Ovary (tissue), 9 donors: ENCODE data around the gene TUBA1C. TPM values are rescaled to one million over a fixed set of nuclear protein-coding genes. Genes with fewer than 3 reads are reported as not detected.

Experiments
- DNase-seq, 5 donors: peaks; one replicate each; pipeline ENCODE4 v3.0.0-alpha.2; 2019 to 2020
- H3K27ac ChIP-seq, 2 donors: fragments of 200-600 bp; one replicate each; pipeline versions ENCODE4 v1.5.1 to v1.8.0; 2019 to 2022
- H3K27me3 ChIP-seq: fragments of 200-600 bp; one replicate; pipeline ENCODE4 v1.8.0; 2022
- H3K36me3 ChIP-seq: fragments of 200-600 bp; sonication (generic); one replicate; pipeline ENCODE4 v1.5.1; 2019
- H3K4me1 ChIP-seq: one replicate; pipeline ENCODE4 v1.8.1; 2013; ENCODE audit warnings: mild to moderate bottlenecking, moderate library complexity; ENCODE audit not compliant: insufficient read depth
- H3K4me3 ChIP-seq: fragments of 200-600 bp; sonication (generic); one replicate; pipeline ENCODE4 v1.5.1; 2017
- H3K9me3 ChIP-seq, 2 donors: fragments of 200-600 bp in 1 of 2; sonication (generic) in 1 of 2; one replicate each; pipeline versions ENCODE4 v1.5.1 to v1.8.1; 2013 to 2019; ENCODE audit warnings: mild to moderate bottlenecking in 1 of 2, moderate library complexity in 1 of 2
- CTCF ChIP-seq, 3 donors: fragments of 450-650 bp in 2 of 3; fragments of 200-600 bp in 1 of 3; IDR thresholded peaks; one replicate each; pipeline versions ENCODE4 v1.5.1 to v1.8.0; 2016 to 2022; ENCODE audit warnings: antibody characterized with exemption in 3 of 3, mild to moderate bottlenecking in 1 of 3
- EP300 ChIP-seq: sonication (generic); formaldehyde crosslinking; IDR thresholded peaks from one replicate; pipeline ENCODE4 v1.6.1; 2017; ENCODE audit warnings: antibody characterized with exemption
- POLR2A ChIP-seq: fragments of 450-650 bp; IDR thresholded peaks from one replicate; pipeline ENCODE4 v1.6.1; 2017; ENCODE audit warnings: antibody characterized with exemption, mild to moderate bottlenecking, moderate library complexity
- WGBS, 3 donors: extraction: QIAGEN DNeasy Blood & Tissue Kit in 1 of 3; methylation state at CpG; one replicate each; pipeline versions ENCODE4 v1.1.5 to v1.1.7; 2013 to 2017; 5-methylcytosine and 5-hydroxymethylcytosine counted together
- intact Hi-C, 4 donors: fragments of 100-400 bp; cut with DNase I; formaldehyde crosslinking; loops; one replicate each; pipeline versions ENCODE4 v1.11.0 to v1.15.1; 2022 to 2023
- polyA plus RNA-seq, 2 donors: library from polyadenylated mRNA; stranded (reverse); fragments of 200-250 nt in 1 of 2; fragments of 350-450 nt in 1 of 2; fragmentation: Illumina TruSeq in 1 of 2; extraction: RNeasy Lipid Tissue Mini Kit (QIAGEN cat#74804) in 1 of 2; gene quantifications; one replicate each; pipeline ENCODE4 v1.2.3, GENCODE V29; 2013 to 2014
- total RNA-seq, 7 donors: library from RNA; depleted of rRNA in 2 of 7; stranded (reverse); fragments of >200 nt in 2 of 7; fragmentation: NEBNext Ultra II Directional in 3 of 7; extraction: Animal tissue kit (Norgen Biotek cat#: 25700) in 3 of 7; gene quantifications; one replicate each; pipeline versions ENCODE4 v1.1.0 to v1.2.4, GENCODE V29; 2016 to 2023
- donor health status: DM: no; HTN: no; CAD: no; lungs with moderate emphysema.
- donor health status: DM: no; HTN: no; CAD: no.
- donor health status: Bipolar disorder and iron deficiency.
- donor health status: DM: yes; HTN: yes; CAD: no.
- donor health status: DM: no; HTN: no; CAD: no.
- donor health status: DM: yes; HTN: yes; CAD: no.

Gene TUBA1C
- total and polyA plus RNA-seq, 9 donors: 51.9 to 179 (median 101) TPM

GRCh38 chr12:49230176-49230804 is 34.6 kb upstream of the TUBA1C start:
- Histone ChIP-seq H3K27ac (no peak overlapping the region), H3K27me3 (no peaks in the 10 kb centered on the region), H3K36me3 (no peaks in the 10 kb centered on the region), H3K4me3 (no peak overlapping the region), H3K9me3 (no peaks in the 10 kb centered on the region), H3K4me1 (peaks cover 1% of the 10 kb centered on the region)
- 89 to 91% (median 90%) methylated on average over 6 of the region's 6 CpGs for WGBS, 3 donors
- intact Hi-C loops: loop anchor here (5.0 to 10.0 kb wide), 5 partner anchors 38 to 165 kb away; partner anchors contain the start of genes DHH (in 2 of the 4), KMT2D (in 1 of the 4), RHEBL1 (in 1 of the 4) and TUBA1A (in 1 of the 4)
- DNase-seq: no peak
- TF ChIP-seq POLR2A (no peak), EP300 (no peak), CTCF (IDR thresholded peaks at IDR 0.05) (no peak)

DNA sequence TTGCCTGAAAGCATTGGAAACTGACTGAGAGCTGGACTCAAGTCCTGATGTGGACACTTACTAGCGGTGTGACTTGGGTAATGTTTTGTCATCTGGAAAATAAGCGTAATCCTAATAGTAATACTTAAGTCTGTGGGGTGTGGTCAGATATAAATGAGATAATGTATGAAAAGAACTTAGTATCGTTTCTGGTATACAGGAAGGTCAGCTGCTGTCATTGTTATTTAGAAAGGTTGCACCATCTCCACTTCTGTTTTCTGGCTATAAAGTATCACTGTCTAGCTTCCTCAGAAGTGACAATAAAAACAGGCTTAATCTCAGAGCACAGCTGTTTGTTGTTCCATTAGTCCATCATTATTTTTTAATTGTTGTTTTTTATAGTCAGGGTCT is 34.1 kb upstream of the TUBA1C start:
- intact Hi-C loops: loop anchor here (5.0 to 10.0 kb wide), 5 partner anchors 38 to 166 kb away; partner anchors contain the start of genes DHH (in 2 of the 4), KMT2D (in 1 of the 4), RHEBL1 (in 1 of the 4) and TUBA1A (in 1 of the 4)
- H3K9me3 ChIP-seq: no peaks in the 10 kb centered on the region
- 78 to 84% (median 81%) methylated on average over 3 of the region's 3 CpGs for WGBS, 3 donors
- no peaks in the 10 kb centered on the region for H3K27me3 ChIP-seq
- no peaks in the 10 kb centered on the region for H3K36me3 ChIP-seq
- H3K4me3 ChIP-seq: no peak overlapping the region
- H3K27ac ChIP-seq: no peak overlapping the region
- TF ChIP-seq CTCF (IDR thresholded peaks at IDR 0.05) (no peak), POLR2A (no peak), EP300 (no peak)
- DNase-seq: no peak
- H3K4me1 ChIP-seq: peaks cover 1% of the 10 kb centered on the region

GRCh38 chr12:49231878-49232655 is 32.8 kb upstream of the TUBA1C start:
- DNase-seq: no peak
- no peaks in the 10 kb centered on the region for H3K9me3 ChIP-seq
- intact Hi-C loops: loop anchor here (5.0 to 10.0 kb wide), 5 partner anchors 40 to 167 kb away; partner anchors contain the start of genes DHH (in 2 of the 4), KMT2D (in 1 of the 4), RHEBL1 (in 1 of the 4) and TUBA1A (in 1 of the 4)
- peak overlapping the region in 1 of 2 donors; percentile 81 for H3K27ac ChIP-seq
- peaks cover 1% of the 10 kb centered on the region for H3K4me1 ChIP-seq
- no peak overlapping the region for H3K4me3 ChIP-seq
- TF ChIP-seq EP300: no peak
- TF ChIP-seq POLR2A: no peak
- TF ChIP-seq CTCF (IDR thresholded peaks at IDR 0.05): no peak
- no peaks in the 10 kb centered on the region for H3K36me3 ChIP-seq
- WGBS, 3 donors: 53 to 60% (median 60%) methylated on average over 9 of the region's 9 CpGs
- H3K27me3 ChIP-seq: no peaks in the 10 kb centered on the region

DNA sequence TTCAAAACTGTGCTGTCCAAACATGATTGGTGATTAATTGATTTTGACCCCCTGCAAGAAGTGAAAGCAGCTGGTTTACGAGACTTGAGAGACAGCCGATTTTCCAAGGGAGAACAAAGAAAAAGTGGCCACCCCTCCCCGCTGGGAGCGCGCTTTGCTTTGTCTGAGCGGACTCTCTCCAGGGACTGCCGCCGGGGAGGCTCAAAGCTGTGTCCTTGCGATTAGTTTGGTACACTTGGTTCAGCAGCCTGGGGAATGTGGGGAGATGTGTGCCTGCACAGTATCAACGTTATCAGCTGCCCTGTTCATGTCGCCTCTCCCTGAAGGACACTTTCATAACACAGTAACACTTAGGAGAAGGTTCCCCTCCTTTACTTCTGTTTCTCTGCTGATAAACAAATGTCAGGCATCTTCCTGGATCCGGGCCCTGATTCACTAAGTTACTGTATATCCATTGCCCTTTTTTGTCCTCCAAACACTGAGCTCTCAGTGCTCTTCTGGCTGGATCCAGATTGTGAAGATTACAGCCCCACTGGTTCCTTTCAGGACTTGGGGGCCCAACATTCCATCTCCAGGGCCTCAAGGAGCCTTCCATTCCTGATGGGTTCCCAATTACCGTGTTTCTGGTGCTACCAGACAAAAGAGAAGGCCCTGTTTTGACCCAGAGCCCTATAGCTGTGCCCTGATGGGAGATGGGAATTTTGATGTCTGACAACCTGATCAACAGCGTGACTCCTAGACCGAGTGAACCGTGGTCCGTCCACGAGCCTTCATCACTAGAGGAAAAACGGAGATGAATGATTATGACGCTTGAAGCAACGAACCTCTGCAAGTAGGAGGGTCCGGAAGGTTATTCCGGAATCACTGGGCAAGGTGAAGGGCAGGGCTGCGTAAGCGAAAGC is 31.7 kb upstream of the TUBA1C start:
- DNase-seq: peak; percentile 60 to 75 (median 63)
- TF ChIP-seq CTCF (IDR thresholded peaks at IDR 0.05): peak in 1 of 3 donors; percentile 26
- TF ChIP-seq EP300: no peak
- no peak for TF ChIP-seq POLR2A
- Histone ChIP-seq H3K4me1 (peaks cover 1% of the 10 kb centered on the region), H3K36me3 (no peaks in the 10 kb centered on the region), H3K9me3 (no peaks in the 10 kb centered on the region), H3K27me3 (no peaks in the 10 kb centered on the region), H3K4me3 (no peak overlapping the region), H3K27ac (peak overlapping the region; percentile 81 to 95)
- intact Hi-C loops: loop anchor here (5.0 to 10.0 kb wide), 5 partner anchors 41 to 168 kb away; partner anchors contain the start of genes DHH (in 2 of the 4), KMT2D (in 1 of the 4), RHEBL1 (in 1 of the 4) and TUBA1A (in 1 of the 4)
- WGBS, 3 donors: 52 to 56% (median 55%) methylated on average over 25 of the region's 25 CpGs
